ENCODE measurements around the gene CHRNA4.

GRCh38 chr20:63370618-63371187 is 9.6 kb upstream of the CHRNA4 start:
- TF ChIP-seq CTCF (IDR thresholded peaks at IDR 0.05) (no peak), POLR2A (IDR thresholded peaks at IDR 0.05) (no peak)
